ENCODE data around the gene FRMD4A. TPM values are rescaled to one million over a fixed set of nuclear protein-coding genes. Genes with fewer than 3 reads are reported as not detected.

FRMD4A gene
- total and polyA plus RNA-seq, 2 of the 4 experiments (the other 2 are of a cell fraction) = 30.3 to 68.8 TPM

- ATAC-seq (ENCODE audit: low read depth) = no peak
- Histone ChIP-seq H4K5ac (ENCODE audit: low read depth, low read length) (no peak overlapping the region), H4K8ac (ENCODE audit: low read depth in 2 of 2, low read length in 2 of 2) (no peak overlapping the region), H3K18ac (ENCODE audit: low read depth, low read length) (no peak overlapping the region), H3K27me3 (ENCODE audit: control insufficient read depth, insufficient read depth, low read length) (peaks cover 3% of the 10 kb centered on the region), H3K9me3 (ENCODE audit: control insufficient read depth, insufficient read depth, low read length) (no peaks in the 10 kb centered on the region), H3K23ac (ENCODE audit: low read depth, low read length) (no peak overlapping the region), H4K91ac (ENCODE audit: insufficient read depth, low read depth, low read length) (no peak overlapping the region), H2BK5ac (ENCODE audit: low read depth, low read length, poor library complexity, severe bottlenecking) (no peak overlapping the region), H2AK5ac (ENCODE audit: low read depth, low read length) (no peak overlapping the region), H3K14ac (replicated peaks; ENCODE audit: low read depth, low read length) (no peak overlapping the region), H3K79me1 (ENCODE audit: low read depth in 1 of 2, low read length in 2 of 2) (no peaks in the 10 kb centered on the region), H2AFZ (replicated peaks; ENCODE audit: low read length, poor library complexity) (no peak overlapping the region), H2BK120ac (ENCODE audit: low read depth, low read length) (no peak overlapping the region), H3K36me3 (ENCODE audit: control insufficient read depth, insufficient read depth, low read length) (no peaks in the 10 kb centered on the region), H4K20me1 (ENCODE audit: insufficient read depth, low read length) (no peaks in the 10 kb centered on the region), H3K9me1 (ENCODE audit: insufficient read depth, low read length) (no peaks in the 10 kb centered on the region), H3K9ac (ENCODE audit: low read depth, low read length) (no peak overlapping the region), H3K4me3 (ENCODE audit: insufficient read depth, low read depth, low read length) (no peak overlapping the region), H3K56ac (ENCODE audit: extremely low read depth, insufficient read depth, low read length) (no peak overlapping the region), H3K27ac (ENCODE audit: insufficient read depth, low read length) (no peak overlapping the region), H2AK9ac (replicated peaks; ENCODE audit: low read depth, low read length, poor library complexity) (no peak overlapping the region), H3K4ac (ENCODE audit: low read depth, low read length) (no peak overlapping the region), H3K4me2 (ENCODE audit: low read depth, low read length) (no peak overlapping the region), H2BK20ac (ENCODE audit: low read depth, low read length) (no peak overlapping the region), H2BK15ac (ENCODE audit: low read depth, low read length) (no peak overlapping the region), H3K4me1 (ENCODE audit: control insufficient read depth, insufficient read depth, low read length) (peaks cover 5% of the 10 kb centered on the region; the same call in 1 of the 2 replicates)
- WGBS, 2 experiments (ENCODE audit: extremely low coverage in 2 of 2, insufficient read length in 1 of 2) = no CpG with 5 or more reads among the region's 4 CpGs
- intact Hi-C loops (cut with micrococcal nuclease) = no loop called here
- BruUV-seq (replicated peaks) = no TSS peak
- TF ChIP-seq MXI1 (IDR thresholded peaks at IDR 0.05; ENCODE audit: borderline replicate concordance, low read depth, low read length) (no peak), POLR2A (IDR thresholded peaks at IDR 0.05; ENCODE audit: low read depth, low read length) (no peak), RAD21 (IDR thresholded peaks at IDR 0.05; ENCODE audit: low read length) (no peak), MAZ (IDR thresholded peaks at IDR 0.05; ENCODE audit: borderline replicate concordance, low read depth, low read length) (no peak), MAFK (IDR thresholded peaks at IDR 0.05; ENCODE audit: low read depth, low read length) (no peak), USF2 (IDR thresholded peaks at IDR 0.05; ENCODE audit: low read depth, low read length) (no peak), CHD1 (IDR thresholded peaks at IDR 0.05; ENCODE audit: low read depth, low read length) (no peak), CTCF (conservative IDR thresholded peaks at IDR 0.05; ENCODE audit: low read depth, low read length) (no peak), RFX5 (IDR thresholded peaks at IDR 0.05; ENCODE audit: low read depth, low read length) (no peak), RCOR1 (IDR thresholded peaks at IDR 0.05; ENCODE audit: insufficient replicate concordance, low read length) (no peak), BHLHE40 (IDR thresholded peaks at IDR 0.05; ENCODE audit: low read depth, low read length) (no peak), NFE2L2 (IDR thresholded peaks at IDR 0.05; ENCODE audit: low read depth, low read length) (no peak)
- in situ Hi-C loops (cut with MboI; ENCODE audit: low sequenced_read_pairs) = no loop called here
- dilution Hi-C loops (cut with HindIII; ENCODE audit: low sequenced_read_pairs, unreplicated experiment) = no loop called here
- DNase-seq = no peak
- ChIA-PET POLR2A (ENCODE audit: unreplicated experiment) (no interaction called here), CTCF (no interaction called here)
Measured at GRCh38 chr10:14022052-14022451, 308.7 kb downstream of the FRMD4A start.

Measured in IMR-90 (cell line).